Right lobe of liver (tissue), 6 donors: ENCODE results near the gene HSPA1L. TPM values are rescaled to one million over a fixed set of nuclear protein-coding genes. Genes with fewer than 3 reads are reported as not detected.
A peak's percentile ranks its signal among the peaks of the same experiment; 100 is the strongest.

Experiments
- ATAC-seq, 4 donors: fragments of 200-7000 bp; cut with Tn5 transposase; one replicate each; pipeline ENCODE4 v1.9.1; 2020; ENCODE audit warnings: mild to moderate bottlenecking in 4 of 4, moderate library complexity in 4 of 4
- DNase-seq, 3 donors: peaks; one replicate each; pipeline ENCODE4 v3.0.0-alpha.2; 2020
- H3K27ac ChIP-seq, 3 donors: fragments of 200-600 bp; one replicate each; pipeline ENCODE4 v1.8.0; 2022
- H3K27me3 ChIP-seq, 2 donors: fragments of 200-600 bp; one replicate each; pipeline ENCODE4 v1.8.0; 2022
- H3K36me3 ChIP-seq, 4 donors: fragments of 200-600 bp; sonication (generic) in 1 of 4; one replicate each; pipeline versions ENCODE4 v1.5.1 to v1.8.0; 2017 to 2022; ENCODE audit warnings: control low read depth in 1 of 4
- H3K4me1 ChIP-seq, 4 donors: fragments of 200-600 bp; sonication (generic) in 1 of 4; one replicate each; pipeline versions ENCODE4 v1.5.1 to v1.8.0; 2017 to 2022; ENCODE audit warnings: control low read depth in 1 of 4
- H3K4me3 ChIP-seq, 3 donors: fragments of 200-600 bp; one replicate each; pipeline ENCODE4 v1.8.0; 2022
- H3K9me3 ChIP-seq, 4 donors: fragments of 200-600 bp; sonication (generic) in 1 of 4; one replicate each; pipeline versions ENCODE4 v1.5.1 to v1.8.0; 2017 to 2022; ENCODE audit warnings: control low read depth in 1 of 4
- CTCF ChIP-seq, 4 donors: fragments of 200-600 bp in 3 of 4; fragments of 450-650 bp in 1 of 4; IDR thresholded peaks; one replicate each; pipeline versions ENCODE4 v1.5.1 to v1.8.0; 2016 to 2022; ENCODE audit warnings: antibody characterized with exemption in 4 of 4, mild to moderate bottlenecking in 2 of 4
- POLR2A ChIP-seq: fragments of 450-650 bp; IDR thresholded peaks from one replicate; pipeline ENCODE4 v1.6.1; 2017; ENCODE audit warnings: antibody characterized with exemption, mild to moderate bottlenecking
- WGBS: methylation state at CpG from one replicate; pipeline ENCODE4 v1.1.6; 2018; ENCODE audit warnings: low coverage, low lambda C conversion rate; ENCODE audit not compliant: insufficient coverage; ENCODE audit errors: missing lambda C conversion rate; 5-methylcytosine and 5-hydroxymethylcytosine counted together
- intact Hi-C, 2 donors: fragments of 100-400 bp; cut with DNase I; formaldehyde crosslinking; loops; one replicate each; pipeline versions ENCODE4 v1.11.2 to v1.14.1; 2022
- total RNA-seq, 6 experiments: library from RNA; depleted of rRNA in 2 of 6; stranded (reverse); fragments of >200 nt in 2 of 6; fragmentation: NEBNext Ultra II Directional in 3 of 6; extraction: Animal tissue kit (Norgen Biotek cat#: 25700) in 3 of 6; gene quantifications; one replicate each; pipeline versions ENCODE4 v1.1.0 to v1.2.4, GENCODE V29; 2016 to 2023
- donor health status: DM: no; HTN: yes; CAD: no.
- donor health status: DM: no; HTN: no; CAD: no.
- donor health status: DM: no; HTN: no; CAD: no.
- donor health status: DM: no; HTN: yes; CAD: no.
- donor health status: DM: no; HTN: yes; CAD: no.

Gene HSPA1L
- total RNA-seq, 6 experiments from 2014 or later: 0.37 to 1.2 (median 0.56) TPM

GRCh38 chr6:31837369-31838113 is 22.5 kb upstream of the HSPA1L start:
- ATAC-seq: no peak
- H3K36me3 ChIP-seq: peaks cover 11 to 41% (median 24%) of the 10 kb centered on the region in 4 donors

GRCh38 chr6:31836474-31837368 is 21.6 kb upstream of the HSPA1L start:
- peaks cover 11 to 41% (median 24%) of the 10 kb centered on the region in 4 donors for H3K36me3 ChIP-seq

More at GRCh38 chr6:31837369-31838113, 22.5 kb upstream of the HSPA1L start:
- H3K9me3 ChIP-seq: no peaks in the 10 kb centered on the region
- peaks cover 0 to 32% (median 13%) of the 10 kb centered on the region in 4 donors for H3K4me1 ChIP-seq
- 27% methylated on average over 1 of the region's 1 CpG for WGBS
- DNase-seq: no peak
- peak overlapping the region in 1 of 3 donors; percentile 21 for H3K4me3 ChIP-seq
- intact Hi-C loops: loop anchor here (10.0 kb wide), 1 partner anchor 63 kb away; the partner anchor contains the start of gene VWA7 (in 2 of the 2)
- TF ChIP-seq POLR2A (no peak), CTCF (IDR thresholded peaks at IDR 0.05) (no peak)
- H3K27me3 ChIP-seq: no peaks in the 10 kb centered on the region
- H3K27ac ChIP-seq: peak overlapping the region in 2 of 3 donors; percentile 20 to 94

GRCh38 chr6:31836047-31836473 is 21.0 kb upstream of the HSPA1L start:
- Histone ChIP-seq H3K27me3 (no peaks in the 10 kb centered on the region), H3K4me1 (peaks cover 0 to 40% (median 13%) of the 10 kb centered on the region in 4 donors), H3K4me3 (peak overlapping the region; percentile 81 to 89 (median 87)), H3K27ac (peak overlapping the region; percentile 93 to 96 (median 94)), H3K36me3 (peaks cover 11 to 40% (median 26%) of the 10 kb centered on the region in 4 donors), H3K9me3 (no peaks in the 10 kb centered on the region)
- TF ChIP-seq POLR2A (no peak), CTCF (IDR thresholded peaks at IDR 0.05) (no peak)
- intact Hi-C loops: loop anchor here (10.0 kb wide), 1 partner anchor 61 kb away; the partner anchor contains the start of gene VWA7 (in 2 of the 2)
- ATAC-seq (no peak), DNase-seq (no peak)
- WGBS: 31% methylated on average over 12 of the region's 14 CpGs

More at GRCh38 chr6:31836474-31837368, 21.6 kb upstream of the HSPA1L start:
- 23% methylated on average over 12 of the region's 12 CpGs for WGBS
- no peak for DNase-seq
- H3K4me1 ChIP-seq: peaks cover 0 to 33% (median 13%) of the 10 kb centered on the region in 4 donors
- intact Hi-C loops: loop anchor here (10.0 kb wide), 1 partner anchor 62 kb away; the partner anchor contains the start of gene VWA7 (in 2 of the 2)
- H3K9me3 ChIP-seq: no peaks in the 10 kb centered on the region
- peak overlapping the region; percentile 93 to 96 (median 94) for H3K27ac ChIP-seq
- no peak for ATAC-seq
- TF ChIP-seq POLR2A (no peak), CTCF (IDR thresholded peaks at IDR 0.05) (peak in 1 of 4 donors; percentile 17)
- H3K4me3 ChIP-seq: peak overlapping the region; percentile 81 to 89 (median 87)
- H3K27me3 ChIP-seq: no peaks in the 10 kb centered on the region
